PC-9 (cell line): Measurements from ENCODE around the gene GJA10.

Experiments used
- CTCF ChIP-seq: fragments of 200-600 bp; sonication (generic); conservative IDR thresholded peaks from 2 replicates; pipeline ENCODE4 v1.6.1; 2017; ENCODE audit warnings: mixed run types, antibody characterized with exemption, mild to moderate bottlenecking, moderate library complexity
- EZH2 ChIP-seq: fragments of 200-600 bp; sonication (generic); IDR thresholded peaks from 2 replicates; pipeline ENCODE4 v1.8.0; 2017; ENCODE audit warnings: antibody characterized with exemption, low read depth

GRCh38 chr6:89887452-89888137, 6.7 kb upstream of the GJA10 start:
- TF ChIP-seq EZH2 (no peak), CTCF (no peak)
